WERI-Rb-1 (cell line): Measurements from ENCODE around the gene UGGT2.
"Not testable (repeated sequence)": the region's sequence is repeated elsewhere in the genome, so short reads cannot be mapped to it uniquely, and the experiment has no call there.

ENCODE experiments used
- DNase-seq: peaks from one replicate; pipeline ENCODE4 v3.0.0-alpha.2; 2020
- H3K27ac ChIP-seq: fragments of 250-450 bp; sonication (Bioruptor Pico); 2 replicates; pipeline ENCODE4 v1.5.1; 2020; ENCODE audit warnings: mild to moderate bottlenecking, moderate library complexity
- H3K27me3 ChIP-seq: fragments of 250-450 bp; sonication (Bioruptor Pico); 2 replicates; pipeline ENCODE4 v1.5.1; 2021; ENCODE audit warnings: mild to moderate bottlenecking, low read depth, moderate library complexity; ENCODE audit not compliant: insufficient read depth, severe bottlenecking
- H3K36me3 ChIP-seq: fragments of 250-450 bp; sonication (Bioruptor Pico); 2 replicates; pipeline ENCODE4 v1.5.1; 2020; ENCODE audit warnings: mild to moderate bottlenecking, moderate library complexity
- H3K4me3 ChIP-seq: 2 replicates; pipeline ENCODE4 v1.5.1; 2011; ENCODE audit warnings: low read depth, mild to moderate bottlenecking, control low read depth, low read length
- H3K9me3 ChIP-seq: fragments of 250-450 bp; sonication (Bioruptor Pico); 2 replicates; pipeline ENCODE4 v1.5.1; 2021; ENCODE audit warnings: mild to moderate bottlenecking, moderate library complexity; ENCODE audit not compliant: severe bottlenecking
- CTCF ChIP-seq: IDR thresholded peaks from 2 replicates; pipeline ENCODE4 v1.5.1; 2011; ENCODE audit warnings: low read depth, mild to moderate bottlenecking, control low read depth, inconsistent platforms, low read length

The UGGT2 gene

GRCh38 chr13:95787356-95788099 is 265.7 kb downstream of the UGGT2 start:
- DNase-seq, result no peak

GRCh38 chr13:95784900-95785290 is 268.3 kb downstream of the UGGT2 start:
- H3K4me3 ChIP-seq, result no peak overlapping the region
- TF ChIP-seq CTCF, result no peak
- H3K27me3 ChIP-seq, result no peaks in the 10 kb centered on the region
- peaks cover 34% of the 10 kb centered on the region for H3K36me3 ChIP-seq
- H3K9me3 ChIP-seq, result peaks cover 6% of the 10 kb centered on the region
- no peak overlapping the region for H3K27ac ChIP-seq
- no peak for DNase-seq

More at GRCh38 chr13:95787356-95788099, 265.7 kb downstream of the UGGT2 start:
- H3K4me3 ChIP-seq, result no peak overlapping the region
- peaks cover 4% of the 10 kb centered on the region for H3K9me3 ChIP-seq
- H3K36me3 ChIP-seq, result peaks cover 55% of the 10 kb centered on the region
- TF ChIP-seq CTCF, result no peak
- no peaks in the 10 kb centered on the region for H3K27me3 ChIP-seq
- H3K27ac ChIP-seq, result no peak overlapping the region

- Histone ChIP-seq H3K4me3 (no peak overlapping the region), H3K36me3 (peaks cover 30% of the 10 kb centered on the region), H3K9me3 (peaks cover 5% of the 10 kb centered on the region), H3K27ac (no peak overlapping the region), H3K27me3 (no peaks in the 10 kb centered on the region)
- no peak for TF ChIP-seq CTCF
- no peak for DNase-seq
Measured at GRCh38 chr13:95784161-95784899, 268.9 kb downstream of the UGGT2 start.

GRCh38 chr13:95783747-95784146 is 269.5 kb downstream of the UGGT2 start:
- Histone ChIP-seq H3K9me3 (peaks cover 2% of the 10 kb centered on the region), H3K4me3 (no peak overlapping the region), H3K27ac (no peak overlapping the region), H3K27me3 (no peaks in the 10 kb centered on the region), H3K36me3 (peaks cover 25% of the 10 kb centered on the region)
- DNase-seq, result no peak
- no peak for TF ChIP-seq CTCF

- not testable (repeated sequence) for H3K9me3 ChIP-seq, DNase-seq, H3K27ac ChIP-seq, H3K36me3 ChIP-seq, H3K4me3 ChIP-seq, H3K27me3 ChIP-seq
Measured at GRCh38 chr13:95781940-95782339, 271.3 kb downstream of the UGGT2 start.

GRCh38 chr13:95781016-95781415 is 272.2 kb downstream of the UGGT2 start:
- Histone ChIP-seq H3K9me3 (peaks cover 2% of the 10 kb centered on the region), H3K4me3 (no peak overlapping the region), H3K27ac (no peak overlapping the region), H3K27me3 (no peaks in the 10 kb centered on the region), H3K36me3 (peaks cover 7% of the 10 kb centered on the region)
- DNase-seq, result no peak
- no peak for TF ChIP-seq CTCF
